Left ventricle myocardium inferior (tissue), 1 donor: Measurements from ENCODE around the gene PTPRN2. TPM values are rescaled to one million over a fixed set of nuclear protein-coding genes. Genes with fewer than 3 reads are reported as not detected.

Source experiments
- DNase-seq: peaks from one replicate; pipeline ENCODE4 v3.0.0-alpha.2; 2020
- H3K27ac ChIP-seq: fragments of 200-600 bp; replicated peaks from 2 replicates; pipeline ENCODE4 v1.8.0; 2021
- H3K27me3 ChIP-seq: fragments of 200-600 bp; 2 replicates; pipeline ENCODE4 v1.8.0; 2021; ENCODE audit warnings: low read depth
- H3K36me3 ChIP-seq: fragments of 200-600 bp; 2 replicates; pipeline ENCODE4 v1.8.0; 2021
- H3K4me1 ChIP-seq: fragments of 200-600 bp; 2 replicates; pipeline ENCODE4 v1.8.0; 2021
- H3K4me3 ChIP-seq: fragments of 200-600 bp; 2 replicates; pipeline ENCODE4 v1.8.0; 2021; ENCODE audit warnings: mild to moderate bottlenecking, moderate library complexity
- H3K9me3 ChIP-seq: fragments of 200-600 bp; replicated peaks from 2 replicates; pipeline ENCODE4 v1.8.0; 2021
- CTCF ChIP-seq: fragments of 200-600 bp; IDR thresholded peaks from 2 replicates; pipeline ENCODE4 v1.8.0; 2021; ENCODE audit warnings: antibody characterized with exemption, mild to moderate bottlenecking, borderline replicate concordance
- intact Hi-C: fragments of 100-400 bp; cut with micrococcal nuclease; formaldehyde crosslinking; loops from one replicate; pipeline ENCODE4 v1.11.0; 2022
- total RNA-seq: library from RNA; stranded (reverse); fragmentation: NEBNext Ultra II Directional; extraction: Animal tissue kit (Norgen Biotek cat#: 25700); gene quantifications from one replicate; pipeline ENCODE4 v1.2.1, GENCODE V29; 2021
- donor health status: DM: no; HTN: yes; CAD: no; lungs with severe emphysema.

Gene PTPRN2
- total RNA-seq, 1 donor from 2014 or later: 1.3 TPM

DNA sequence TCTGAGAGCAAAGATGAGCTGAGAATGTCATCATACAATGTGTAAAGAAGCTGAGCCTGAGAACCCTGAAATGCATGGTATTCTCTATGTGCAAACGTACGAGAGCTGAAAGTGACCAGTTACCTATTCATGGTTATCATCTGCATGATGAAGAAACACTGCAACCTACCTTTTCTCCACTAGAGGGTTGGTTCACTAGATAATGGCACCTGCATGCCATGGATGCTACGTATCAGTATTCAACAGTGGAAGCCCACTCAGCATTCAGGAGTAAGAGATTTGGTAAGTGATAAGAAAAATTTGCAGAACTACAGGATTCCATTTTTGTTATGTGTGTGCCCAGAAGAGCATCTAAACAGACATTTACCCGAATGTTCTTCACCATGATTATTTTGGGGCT, 145.4 kb downstream of the PTPRN2 start:
- Histone ChIP-seq H3K36me3 (no peaks in the 10 kb centered on the region), H3K27me3 (peaks cover 67% of the 10 kb centered on the region), H3K4me1 (no peaks in the 10 kb centered on the region), H3K4me3 (no peak overlapping the region), H3K27ac (no peak overlapping the region), H3K9me3 (no peaks in the 10 kb centered on the region)
- intact Hi-C loops: no loop called here
- no peak for DNase-seq
- no peak for TF ChIP-seq CTCF

- no peak for TF ChIP-seq CTCF
- Histone ChIP-seq H3K27me3 (peaks cover 66% of the 10 kb centered on the region), H3K36me3 (no peaks in the 10 kb centered on the region), H3K27ac (no peak overlapping the region), H3K4me1 (no peaks in the 10 kb centered on the region), H3K9me3 (no peaks in the 10 kb centered on the region), H3K4me3 (no peak overlapping the region)
- intact Hi-C loops: no loop called here
- no peak for DNase-seq
These were observed 148.6 kb downstream of the PTPRN2 start for GRCh38 chr7:158439035-158439434.

DNA sequence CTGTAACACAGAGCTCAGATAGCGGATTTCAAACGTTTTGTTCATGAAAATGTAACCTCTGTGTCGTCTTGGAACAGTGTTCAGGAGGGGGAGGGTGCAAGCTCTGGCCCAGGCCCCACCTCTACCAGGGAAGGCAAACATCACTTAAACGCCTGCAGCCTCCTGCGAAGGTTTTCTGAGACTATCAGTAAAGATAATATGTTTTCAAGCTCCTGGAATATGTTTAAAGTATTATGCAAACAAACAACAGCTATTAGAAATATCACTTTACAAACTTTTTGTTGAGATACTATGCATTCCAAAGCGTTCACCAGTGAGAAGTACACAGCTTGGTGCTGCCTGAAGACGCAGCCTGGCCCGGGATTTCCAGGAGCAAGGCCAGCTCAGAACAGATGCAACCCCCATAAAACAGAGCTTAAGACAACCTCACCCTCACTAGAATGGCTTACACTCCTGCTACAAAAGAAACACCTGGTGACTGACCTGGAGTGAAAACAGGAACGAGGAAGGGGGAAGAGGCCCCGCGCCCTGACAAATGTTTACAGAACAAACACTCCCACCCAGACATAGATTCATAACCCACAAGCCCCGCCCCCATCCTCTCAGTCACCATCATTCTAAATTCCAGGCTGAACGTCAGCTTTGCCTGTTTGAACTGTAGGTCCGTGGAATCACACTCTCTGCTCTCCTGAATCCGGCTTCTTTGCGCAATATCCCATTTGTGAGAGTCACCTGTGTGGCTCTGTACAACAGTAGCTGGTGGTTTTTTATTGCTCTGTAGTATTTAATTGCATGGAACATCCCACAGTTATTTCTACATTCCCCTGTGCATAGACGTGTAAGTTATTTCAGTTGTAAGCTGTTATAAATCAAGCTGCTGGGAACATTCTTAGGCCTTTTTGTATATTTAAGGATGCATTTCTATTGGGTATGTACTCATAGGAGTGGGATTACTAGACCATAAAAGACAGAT, 155.0 kb downstream of the PTPRN2 start:
- intact Hi-C loops: no loop called here
- H3K27ac ChIP-seq: no peak overlapping the region
- no peaks in the 10 kb centered on the region for H3K9me3 ChIP-seq
- TF ChIP-seq CTCF: no peak
- no peaks in the 10 kb centered on the region for H3K36me3 ChIP-seq
- no peak overlapping the region for H3K4me3 ChIP-seq
- DNase-seq: no peak
- H3K27me3 ChIP-seq: peaks cover 61% of the 10 kb centered on the region
- H3K4me1 ChIP-seq: no peaks in the 10 kb centered on the region

DNA sequence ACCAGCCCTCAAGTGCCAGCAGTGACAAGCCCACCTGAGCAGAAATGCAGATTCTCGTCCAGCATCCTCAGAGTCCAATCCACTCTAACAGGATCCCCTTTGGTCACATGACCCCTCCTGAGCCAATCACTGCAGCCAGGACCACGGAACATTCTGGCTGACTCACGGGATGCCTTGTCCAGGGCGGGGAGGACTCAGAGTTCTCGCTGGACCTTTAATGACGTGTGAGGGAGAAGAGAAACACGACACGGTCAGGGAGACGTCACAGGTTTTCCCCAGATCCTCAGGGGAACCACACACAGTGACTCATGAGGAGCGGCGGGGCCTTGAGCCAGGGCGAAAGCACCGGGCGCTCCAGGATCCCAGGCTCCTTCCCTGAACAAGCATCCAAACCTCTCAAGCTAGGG, 155.7 kb downstream of the PTPRN2 start:
- Histone ChIP-seq H3K27me3 (peaks cover 54% of the 10 kb centered on the region), H3K27ac (no peak overlapping the region), H3K4me3 (no peak overlapping the region), H3K9me3 (no peaks in the 10 kb centered on the region), H3K36me3 (no peaks in the 10 kb centered on the region), H3K4me1 (no peaks in the 10 kb centered on the region)
- peak; percentile 41 for DNase-seq
- intact Hi-C loops: no loop called here
- no peak for TF ChIP-seq CTCF

DNA sequence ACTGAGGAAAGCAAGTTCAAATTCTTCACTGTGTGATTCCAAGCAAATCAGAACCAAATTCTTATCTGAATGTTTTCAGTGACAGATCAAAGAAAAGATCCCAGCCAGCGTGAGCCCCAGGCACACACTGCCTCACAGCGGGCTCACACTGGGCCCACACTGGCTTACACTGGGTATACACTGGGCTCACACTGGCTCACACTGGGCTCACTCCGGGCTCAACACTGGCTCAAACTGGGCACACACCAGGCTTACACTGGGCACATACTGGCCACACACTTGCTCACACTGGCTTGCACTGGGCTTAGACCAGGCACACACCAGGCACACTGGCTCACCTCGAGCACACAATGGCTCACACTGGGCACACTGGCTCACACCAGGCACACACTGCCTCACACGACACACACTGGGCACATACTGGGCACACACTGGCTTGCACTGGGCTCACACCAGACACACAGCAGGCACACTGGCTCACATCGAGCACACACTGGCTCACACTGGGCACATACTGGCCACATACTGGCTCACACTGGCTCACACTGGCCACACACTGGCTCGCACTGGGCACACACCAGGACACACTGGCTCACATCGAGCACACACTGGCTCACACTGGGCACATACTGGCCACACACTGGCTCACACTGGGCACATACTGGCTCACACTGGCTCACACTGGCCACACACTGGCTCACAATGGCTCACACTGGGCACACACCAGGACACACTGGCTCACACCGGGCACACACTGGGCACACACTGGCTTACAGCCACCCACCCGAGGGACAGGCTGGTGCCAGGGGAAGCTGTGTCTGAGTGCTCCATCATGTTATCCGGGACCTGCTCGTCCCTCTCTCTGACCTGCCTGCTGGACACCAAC, 156.3 kb downstream of the PTPRN2 start:
- no peak overlapping the region for H3K4me3 ChIP-seq
- DNase-seq: no peak
- intact Hi-C loops: no loop called here
- TF ChIP-seq CTCF: no peak
- H3K27me3 ChIP-seq: peaks cover 50% of the 10 kb centered on the region
- no peaks in the 10 kb centered on the region for H3K36me3 ChIP-seq
- H3K9me3 ChIP-seq: no peaks in the 10 kb centered on the region
- H3K4me1 ChIP-seq: no peaks in the 10 kb centered on the region
- H3K27ac ChIP-seq: no peak overlapping the region
